Stimulated activated CD4-positive, alpha-beta T cell treated with anti-CD3 and anti-CD28 coated beads, TNF-alpha, amount 100 ng/mL, for 24 hours (primary cell): ENCODE measurements around the gene CARD14.
"Not testable (repeated sequence)": the region's sequence is repeated elsewhere in the genome, so short reads cannot be mapped to it uniquely, and the experiment has no call there.

Source experiments
- DNase-seq, 3 experiments: peaks; one replicate each; pipeline ENCODE4 v3.0.0-alpha.2; 2020; ENCODE audit warnings: low read depth in 3 of 3

Gene CARD14

DNA sequence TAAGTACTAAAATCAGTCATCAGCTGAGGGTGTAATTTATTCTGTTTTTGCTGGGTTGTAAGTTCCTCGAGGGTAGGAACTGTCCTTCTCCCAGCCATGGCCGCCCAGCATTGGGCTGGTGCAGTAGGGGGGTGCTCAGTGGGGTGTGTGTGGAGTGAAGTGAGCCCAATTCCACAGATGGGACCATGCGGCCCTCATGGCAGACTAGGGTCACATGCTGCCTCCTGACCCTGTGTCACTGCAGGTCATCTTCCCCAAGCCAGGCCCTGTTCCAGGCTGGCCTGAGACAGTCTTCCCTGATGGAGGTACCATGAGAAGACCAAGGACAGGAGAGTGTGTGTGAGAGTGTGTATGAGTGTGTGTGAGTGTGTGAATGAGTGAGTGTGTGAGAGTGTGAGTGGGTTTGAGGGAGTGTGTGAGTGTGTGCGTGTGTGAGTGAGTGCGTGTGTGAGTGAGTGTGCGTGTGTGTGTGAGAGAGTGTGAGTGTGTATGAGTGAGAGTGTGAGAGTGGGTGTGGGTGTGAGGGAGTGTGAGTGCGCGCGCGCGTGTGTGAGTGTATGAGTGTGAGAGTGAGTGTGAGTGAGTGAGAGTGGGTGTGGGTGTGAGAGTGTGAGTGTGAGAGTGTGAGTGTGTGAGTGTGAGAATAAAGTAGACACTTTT, 54.1 kb downstream of the CARD14 start:
- DNase-seq, result no peak

DNA sequence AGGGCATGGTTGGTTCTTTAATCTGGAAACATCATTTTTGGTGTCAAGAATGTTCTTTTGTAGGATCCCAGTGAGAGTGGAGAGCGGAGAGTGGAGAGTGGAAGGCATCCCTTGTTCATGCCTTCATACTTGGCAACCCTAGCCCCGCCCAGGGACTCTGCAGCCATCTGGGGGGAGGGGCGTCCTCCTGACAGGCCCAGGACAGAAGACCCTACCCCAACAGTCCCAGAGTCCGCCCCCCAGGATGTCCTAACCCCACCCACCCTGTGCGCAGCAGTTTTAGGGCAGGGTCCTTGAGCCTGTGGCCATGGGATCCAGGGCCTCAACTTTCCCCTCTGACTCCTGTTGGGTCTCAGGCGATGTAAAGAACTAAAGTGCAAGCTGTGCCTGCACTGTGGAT, 54.9 kb downstream of the CARD14 start:
- DNase-seq, result no peak

DNA sequence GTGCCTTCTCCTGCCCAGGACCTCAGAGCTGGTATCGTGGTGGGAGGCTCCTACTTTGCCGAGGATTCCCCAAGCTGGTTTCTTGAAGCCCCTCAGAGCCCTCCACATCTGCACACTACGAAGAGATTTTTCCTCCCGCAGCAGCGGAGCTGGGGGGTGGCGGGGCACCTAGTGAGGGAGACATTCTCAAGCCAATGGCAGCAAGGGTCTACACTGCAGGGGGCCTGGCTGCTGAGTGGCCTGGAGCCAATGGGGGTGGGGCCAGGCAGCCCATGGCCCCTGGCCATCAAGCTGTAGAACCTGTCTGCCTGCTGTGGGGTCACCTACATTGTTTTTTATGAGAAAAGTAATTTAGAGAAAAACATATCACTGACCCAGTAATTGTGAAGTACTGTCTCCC, 55.4 kb downstream of the CARD14 start:
- DNase-seq, result no peak

DNA sequence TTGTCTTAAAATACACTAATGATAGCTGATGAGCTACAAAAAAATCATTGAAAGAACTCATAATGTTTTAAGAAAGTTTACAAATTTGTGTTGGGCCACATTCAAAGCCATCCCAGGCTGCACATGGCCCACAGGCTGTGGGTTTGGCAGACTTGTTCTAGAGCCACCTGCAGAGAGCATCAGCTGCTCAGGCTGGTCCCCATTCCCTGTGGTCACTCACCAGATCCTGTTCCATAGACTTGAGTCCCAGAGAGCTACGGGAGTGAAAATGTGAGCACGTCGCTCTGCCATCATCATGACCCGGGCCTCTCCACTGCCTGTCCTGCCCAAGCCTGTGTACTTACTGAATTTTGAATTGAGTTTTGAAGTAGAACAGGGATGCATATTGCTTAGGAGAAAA, 57.3 kb downstream of the CARD14 start:
- no peak for DNase-seq

DNA sequence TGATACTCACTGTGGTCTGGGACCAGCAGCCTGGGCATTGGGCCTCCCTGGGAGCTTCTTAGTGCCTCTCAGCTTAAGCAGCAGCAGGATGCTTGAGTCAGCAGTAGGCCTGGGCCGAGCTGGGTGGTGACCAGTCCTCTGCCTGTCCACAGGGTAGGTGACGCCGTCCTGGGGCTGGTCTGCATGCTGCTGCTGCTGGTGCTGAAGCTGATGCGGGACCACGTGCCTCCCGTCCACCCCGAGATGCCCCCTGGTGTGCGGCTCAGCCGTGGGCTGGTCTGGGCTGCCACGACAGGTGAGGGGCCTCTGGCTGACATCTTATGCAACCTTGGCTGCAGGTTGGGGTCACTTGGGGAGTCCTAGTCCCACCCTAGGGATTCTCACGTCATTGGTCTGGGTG, 57.8 kb downstream of the CARD14 start:
- no peak for DNase-seq

DNA sequence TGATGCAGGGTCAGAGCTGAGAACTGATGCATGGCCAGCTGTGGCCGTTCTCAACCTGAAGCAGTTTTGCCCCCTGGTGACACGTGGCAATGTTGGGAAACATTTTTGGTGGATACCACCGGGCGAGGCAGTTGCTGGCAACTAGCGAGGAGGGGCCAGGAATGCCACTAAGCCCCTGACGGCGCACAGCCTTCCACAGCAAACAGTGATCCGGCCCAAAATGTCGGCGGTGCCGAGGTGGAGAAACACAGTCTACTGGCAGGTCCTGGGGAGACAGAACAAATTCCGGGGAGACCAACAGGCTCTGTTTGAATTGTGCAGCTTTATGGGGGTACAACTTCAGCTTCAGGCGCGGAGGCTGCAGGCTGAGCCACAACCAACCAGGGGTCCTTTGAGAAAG, 58.6 kb downstream of the CARD14 start:
- no peak for DNase-seq

DNA sequence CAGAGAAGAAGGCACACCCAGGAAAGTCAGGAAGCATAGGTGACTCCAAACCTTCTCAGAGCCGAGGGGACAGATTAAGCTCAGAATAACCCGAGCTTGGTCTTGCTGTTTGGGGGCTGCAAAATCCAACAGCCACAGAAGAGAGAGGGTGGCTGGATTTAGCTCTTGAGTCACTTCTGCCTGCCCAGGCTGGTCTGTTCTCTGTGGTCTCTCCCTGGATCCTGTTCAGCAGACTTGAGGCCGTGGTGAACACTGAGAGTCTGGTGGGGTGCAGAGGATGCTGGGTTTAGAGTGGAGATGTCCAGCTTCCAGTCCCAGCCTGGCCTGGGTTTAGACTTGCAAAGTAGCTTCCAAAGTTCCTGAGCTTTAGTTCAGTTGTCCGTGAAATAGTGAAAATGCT, 59.2 kb downstream of the CARD14 start:
- no peak for DNase-seq

DNA sequence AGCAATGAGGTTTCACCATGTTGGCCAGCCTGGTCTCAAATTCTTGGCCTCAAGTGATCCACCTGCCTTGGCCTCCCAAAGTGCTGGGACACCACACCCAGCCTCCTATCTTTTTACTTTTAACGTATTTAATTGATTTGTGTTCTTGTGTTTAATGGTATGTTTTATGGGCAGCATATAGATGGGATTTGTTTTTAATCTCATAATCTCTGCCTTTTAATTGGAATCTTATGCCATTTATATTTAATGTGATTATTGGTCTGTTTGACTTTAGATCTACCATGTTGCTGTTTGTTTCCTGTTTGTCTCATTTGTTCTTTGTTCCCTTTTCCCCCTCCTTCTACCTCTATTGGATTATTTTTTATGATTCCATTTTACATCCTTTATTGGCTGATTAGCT, 62.6 kb downstream of the CARD14 start:
- no peak for DNase-seq

DNA sequence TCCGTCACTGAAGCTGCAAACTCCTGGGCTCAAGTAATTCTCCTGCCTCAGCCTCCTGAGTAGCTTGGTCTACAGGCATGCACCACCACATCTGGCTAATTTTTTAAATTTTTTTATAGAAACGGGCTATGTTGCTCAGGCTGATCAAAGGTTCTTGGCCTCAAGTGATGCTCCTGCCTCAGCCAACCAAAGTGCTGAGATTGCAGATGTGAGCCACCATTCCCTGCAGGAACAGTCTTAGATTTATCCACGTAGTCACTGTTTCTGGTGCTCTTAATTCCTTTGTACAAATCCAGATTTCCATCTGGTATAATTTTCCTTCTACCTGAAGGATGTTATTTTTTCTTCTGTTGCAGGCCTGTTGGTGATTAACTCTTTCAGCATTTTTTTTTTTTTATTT, 63.4 kb downstream of the CARD14 start:
- DNase-seq, result no peak

DNA sequence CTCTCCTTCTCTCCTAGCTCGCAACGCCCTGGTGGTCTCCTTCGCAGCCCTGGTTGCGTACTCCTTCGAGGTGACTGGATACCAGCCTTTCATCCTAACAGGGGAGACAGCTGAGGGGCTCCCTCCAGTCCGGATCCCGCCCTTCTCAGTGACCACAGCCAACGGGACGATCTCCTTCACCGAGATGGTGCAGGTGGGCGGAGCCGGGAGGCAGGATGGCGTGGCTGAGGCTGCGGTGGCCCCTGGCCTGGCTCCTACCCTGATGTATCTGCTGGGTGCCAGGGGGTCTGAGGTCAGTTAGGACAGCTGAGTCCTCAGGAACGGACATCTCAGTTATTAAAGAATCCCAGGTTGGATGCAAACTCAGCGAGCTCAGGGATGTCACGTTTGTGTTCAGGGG, 67.1 kb downstream of the CARD14 start:
- no peak for DNase-seq

DNA sequence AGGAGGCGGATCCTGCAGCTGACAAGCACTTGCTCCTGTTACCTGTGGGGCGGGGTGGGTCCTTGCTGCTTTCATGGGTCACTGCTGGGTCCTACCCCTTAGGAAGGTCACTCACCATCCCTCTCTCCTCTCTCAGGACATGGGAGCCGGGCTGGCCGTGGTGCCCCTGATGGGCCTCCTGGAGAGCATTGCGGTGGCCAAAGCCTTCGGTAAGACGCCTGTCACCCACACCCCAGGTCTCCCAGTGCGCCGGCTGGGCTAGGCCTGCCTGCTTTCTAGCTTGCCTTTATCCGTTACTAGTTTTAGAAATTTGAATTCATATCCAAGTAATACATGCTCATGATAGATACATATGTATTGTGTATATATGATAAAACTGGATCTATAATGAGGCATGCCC, 67.6 kb downstream of the CARD14 start:
- DNase-seq, result no peak

DNA sequence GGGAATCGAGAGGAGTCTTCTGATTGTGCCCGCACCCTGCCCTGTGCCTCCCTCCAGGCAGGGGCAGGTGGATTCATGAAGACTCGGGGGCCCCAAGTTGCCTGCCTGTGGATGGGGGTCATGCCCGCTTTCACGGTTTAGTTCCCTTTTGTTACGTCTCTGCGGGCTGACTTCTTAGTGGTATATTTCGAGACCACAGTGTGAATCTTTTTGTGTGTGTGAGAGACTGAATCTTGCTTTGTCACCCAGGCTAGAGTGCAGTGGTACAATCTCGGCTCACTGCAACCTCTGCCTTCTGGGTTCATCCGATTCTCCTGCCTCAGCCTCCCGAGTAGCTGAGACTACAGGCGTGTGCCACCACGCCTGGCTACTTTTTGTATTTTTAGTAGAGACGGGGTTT, 72.7 kb downstream of the CARD14 start:
- DNase-seq, result no peak

DNA sequence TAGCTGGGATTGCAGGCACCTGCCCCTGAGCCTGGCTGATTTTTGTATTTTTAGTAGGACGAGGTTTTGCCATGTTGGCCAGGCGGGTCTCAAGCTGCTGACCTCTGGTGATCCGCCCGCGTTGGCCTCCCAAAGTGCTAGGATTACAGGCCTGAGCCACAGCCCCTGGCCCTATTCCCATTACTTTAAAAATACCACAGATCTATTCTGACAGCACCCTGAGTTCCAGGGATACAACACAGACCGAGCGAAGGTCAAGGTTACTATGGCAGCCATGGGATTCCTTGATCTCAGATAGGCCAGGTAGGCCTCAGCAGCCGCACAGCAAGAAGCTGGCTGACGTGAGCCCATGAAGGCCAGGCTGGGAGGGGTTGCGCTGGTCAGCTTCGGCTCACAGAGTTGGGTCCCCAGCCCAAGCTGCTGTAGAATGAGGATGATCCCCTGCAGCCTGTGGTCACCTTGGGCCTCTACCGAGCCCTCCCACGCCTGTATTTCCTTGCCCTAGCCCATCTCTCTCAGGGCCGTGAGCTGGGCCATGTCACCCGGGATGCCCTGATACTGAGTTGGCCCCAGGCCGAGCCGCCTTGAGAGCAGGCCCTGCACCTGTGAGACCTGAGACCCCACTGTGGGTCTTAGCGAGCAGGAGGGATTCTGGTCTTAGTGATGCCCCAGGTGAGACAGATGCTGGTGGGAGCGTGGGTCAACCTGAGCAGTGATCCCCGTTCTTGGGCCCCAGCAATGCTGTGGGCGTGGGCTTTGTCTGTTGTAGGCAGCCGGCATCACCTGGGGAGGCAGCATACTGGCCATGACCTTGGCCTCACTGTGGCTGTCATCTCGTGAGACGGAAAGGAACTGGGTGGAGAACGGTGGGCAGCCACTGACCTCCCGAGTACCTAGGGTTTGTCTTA, 74.0 kb downstream of the CARD14 start:
- no peak for DNase-seq

DNA sequence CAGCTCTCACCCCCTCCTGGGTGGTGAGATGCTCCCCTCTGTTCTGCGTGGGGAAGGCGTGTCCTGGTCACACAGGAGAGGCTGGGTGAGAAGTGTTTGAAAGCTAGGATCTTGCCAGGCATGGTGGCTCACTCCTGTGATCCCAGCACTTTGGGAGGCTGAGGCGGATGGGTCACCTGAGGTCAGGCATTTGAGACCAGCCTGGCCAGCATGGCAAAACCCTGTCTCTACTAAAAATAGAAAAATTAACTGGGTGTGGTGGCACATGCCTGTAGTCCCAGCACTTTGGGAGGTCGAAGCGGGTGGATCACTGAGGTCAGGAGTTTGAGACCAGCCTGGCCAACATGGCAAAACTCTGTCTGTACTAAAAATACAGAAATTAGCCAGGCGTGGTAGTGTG, 74.6 kb downstream of the CARD14 start:
- not testable (repeated sequence) for DNase-seq

DNA sequence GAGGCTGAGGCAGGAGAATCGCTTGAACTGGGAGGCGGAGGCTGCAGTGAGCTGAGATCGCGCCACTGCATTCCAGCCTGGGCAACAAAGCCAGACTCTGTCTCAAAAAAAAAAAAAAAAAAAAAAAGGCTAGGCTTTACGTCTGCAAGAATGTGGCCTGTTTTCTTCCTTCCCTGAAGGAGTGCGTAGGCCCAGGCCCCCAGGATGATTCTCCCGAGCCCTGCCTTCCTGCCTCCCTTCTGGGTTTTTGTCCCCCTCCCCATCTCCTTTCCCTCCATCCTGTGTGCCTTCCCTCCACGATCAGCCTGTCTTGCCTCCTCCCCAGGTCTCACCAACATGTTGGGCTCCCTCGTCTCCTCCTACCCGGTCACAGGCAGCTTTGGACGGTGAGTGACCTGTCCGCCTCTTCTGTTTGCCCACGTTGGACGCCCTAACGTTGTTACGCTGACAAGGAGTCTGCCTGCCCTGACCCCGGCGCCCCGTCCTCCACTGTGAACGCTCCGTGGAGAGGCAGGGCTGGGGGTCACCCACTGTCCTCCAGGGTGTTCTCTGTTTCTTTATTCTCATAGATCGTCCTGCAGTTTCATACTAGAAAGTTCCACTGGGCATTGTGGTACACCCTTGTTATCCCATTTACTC, 75.2 kb downstream of the CARD14 start:
- no peak for DNase-seq

DNA sequence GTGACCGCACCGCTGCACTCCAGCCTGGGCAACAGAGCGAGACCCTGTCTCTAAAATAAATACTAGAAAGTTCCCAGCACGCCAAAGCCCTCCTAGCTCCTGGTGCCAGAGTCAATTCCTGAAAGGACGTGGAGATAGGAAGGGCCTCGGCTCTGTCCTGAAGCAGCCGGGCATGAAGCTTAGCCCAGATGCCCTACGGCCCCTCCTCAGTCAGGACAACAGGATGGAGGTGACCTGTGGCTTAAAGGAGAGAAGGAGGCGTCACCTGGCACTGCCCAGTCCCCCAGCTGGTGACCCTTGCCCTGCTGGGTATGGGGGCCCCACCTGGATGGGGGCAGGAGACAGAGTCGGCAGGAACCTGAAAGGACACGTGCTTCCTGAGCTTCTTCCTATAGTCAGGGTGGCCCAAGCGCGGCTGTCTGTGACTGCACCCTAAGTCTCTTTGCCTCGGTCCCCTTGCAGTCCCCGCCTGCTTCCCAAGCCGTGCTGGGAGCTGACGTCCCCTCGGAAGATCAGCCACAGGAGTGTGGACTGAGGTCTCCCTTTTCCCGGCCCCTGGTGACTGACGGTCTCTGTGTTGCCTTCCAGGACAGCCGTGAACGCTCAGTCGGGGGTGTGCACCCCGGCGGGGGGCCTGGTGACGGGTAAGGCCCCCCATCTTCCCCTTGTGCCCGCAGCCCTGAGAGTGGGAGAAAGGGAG, 75.9 kb downstream of the CARD14 start:
- DNase-seq, result no peak

DNA sequence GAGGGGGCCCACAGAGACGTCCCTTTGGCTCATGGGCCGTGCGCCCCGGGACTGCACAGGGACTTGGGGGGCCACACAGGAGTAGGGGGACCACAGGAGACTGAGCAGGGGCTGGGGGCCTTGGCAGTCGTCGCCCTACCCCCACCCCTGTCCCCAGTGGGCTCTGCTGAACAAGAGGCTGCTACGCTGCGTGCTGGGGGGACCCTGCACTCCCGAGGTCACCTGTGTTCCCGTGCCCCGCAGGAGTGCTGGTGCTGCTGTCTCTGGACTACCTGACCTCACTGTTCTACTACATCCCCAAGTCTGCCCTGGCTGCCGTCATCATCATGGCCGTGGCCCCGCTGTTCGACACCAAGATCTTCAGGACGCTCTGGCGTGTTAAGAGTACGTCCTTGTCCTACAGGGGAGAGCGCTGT, 76.4 kb downstream of the CARD14 start:
- no peak for DNase-seq

DNA sequence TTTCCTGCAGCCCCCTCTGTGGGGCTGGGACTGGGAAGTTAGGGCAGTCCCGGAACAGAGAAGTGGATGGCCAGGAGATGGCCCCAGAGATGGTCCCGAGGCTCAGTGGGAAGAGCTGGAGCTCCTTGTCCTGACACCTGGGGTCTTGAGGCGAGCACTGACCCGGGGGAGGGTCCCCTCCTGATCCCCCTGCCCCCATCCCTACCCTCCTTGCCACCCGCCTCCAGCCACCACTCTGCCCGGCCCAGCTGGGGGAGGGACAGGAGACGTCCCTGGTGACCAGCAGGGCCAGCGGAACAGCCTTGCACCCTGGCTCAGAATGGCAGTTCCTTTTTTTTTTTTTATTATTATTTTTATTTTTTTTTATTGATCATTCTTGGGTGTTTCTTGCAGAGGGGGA, 76.9 kb downstream of the CARD14 start:
- DNase-seq, result no peak

DNA sequence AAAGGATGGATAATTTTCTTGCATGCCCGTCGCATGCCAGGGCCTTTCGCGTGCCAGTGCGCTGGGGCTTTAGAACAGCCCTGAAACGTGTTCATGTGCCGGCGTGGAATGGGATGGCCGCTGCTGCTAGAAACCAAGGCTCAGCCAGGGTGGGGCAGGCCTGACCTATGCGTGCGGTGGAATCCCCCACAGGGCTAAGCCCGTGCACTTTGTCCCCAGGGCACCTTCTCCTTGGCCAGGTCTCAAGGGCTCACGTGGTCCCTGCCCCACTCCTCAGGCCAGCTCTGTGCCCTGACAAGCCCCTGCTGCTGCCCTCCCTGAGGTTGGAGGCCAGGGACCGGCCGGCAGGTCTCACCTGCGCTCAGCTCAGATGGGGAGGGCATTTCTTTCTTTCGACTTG, 77.7 kb downstream of the CARD14 start:
- no peak for DNase-seq

DNA sequence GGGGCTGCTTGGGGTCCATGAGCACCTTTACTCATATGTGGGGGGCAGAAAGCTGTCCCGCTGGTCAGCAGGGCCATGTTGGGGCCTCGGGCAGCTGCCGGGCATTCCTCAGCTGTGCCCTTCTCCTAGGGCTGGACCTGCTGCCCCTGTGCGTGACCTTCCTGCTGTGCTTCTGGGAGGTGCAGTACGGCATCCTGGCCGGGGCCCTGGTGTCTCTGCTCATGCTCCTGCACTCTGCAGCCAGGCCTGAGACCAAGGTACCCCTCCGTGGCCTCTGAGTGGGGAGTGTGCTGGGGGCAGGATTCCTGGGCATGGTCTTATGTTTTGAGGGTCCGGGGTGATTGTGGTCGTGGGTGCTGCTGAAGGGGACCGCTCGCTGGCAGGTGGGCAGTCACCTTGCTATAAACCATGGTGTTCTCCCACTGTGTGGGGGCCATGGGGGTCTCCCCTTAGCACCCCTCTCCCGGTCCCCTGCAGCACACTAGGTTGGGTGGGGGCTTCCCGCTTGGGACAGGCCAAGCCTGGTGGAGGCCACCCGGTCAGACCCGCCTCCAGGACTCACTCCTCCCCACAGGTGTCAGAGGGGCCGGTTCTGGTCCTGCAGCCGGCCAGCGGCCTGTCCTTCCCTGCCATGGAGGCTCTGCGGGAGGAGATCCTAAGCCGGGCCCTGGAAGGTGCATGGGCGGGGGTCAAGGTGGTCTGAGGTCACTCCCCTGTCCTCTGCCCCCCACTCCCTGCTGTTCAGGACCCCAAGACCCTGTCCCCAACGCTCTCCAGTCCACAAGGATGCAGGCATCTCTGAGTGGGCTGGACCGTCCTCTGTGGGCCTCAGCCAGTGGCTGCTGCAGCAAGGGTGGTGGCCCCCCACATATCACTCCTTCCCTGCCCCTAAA, 78.4 kb downstream of the CARD14 start:
- no peak for DNase-seq
